Ovary (tissue), 9 donors: Measurements from ENCODE around the gene BRWD1. TPM values are rescaled to one million over a fixed set of nuclear protein-coding genes. Genes with fewer than 3 reads are reported as not detected.

Source experiments
- DNase-seq, 5 donors: peaks; one replicate each; pipeline ENCODE4 v3.0.0-alpha.2; 2019 to 2020
- H3K27ac ChIP-seq, 2 donors: fragments of 200-600 bp; one replicate each; pipeline versions ENCODE4 v1.5.1 to v1.8.0; 2019 to 2022
- H3K27me3 ChIP-seq: fragments of 200-600 bp; one replicate; pipeline ENCODE4 v1.8.0; 2022
- H3K36me3 ChIP-seq: fragments of 200-600 bp; sonication (generic); one replicate; pipeline ENCODE4 v1.5.1; 2019
- H3K4me1 ChIP-seq: one replicate; pipeline ENCODE4 v1.8.1; 2013; ENCODE audit warnings: mild to moderate bottlenecking, moderate library complexity; ENCODE audit not compliant: insufficient read depth
- H3K4me3 ChIP-seq: fragments of 200-600 bp; sonication (generic); one replicate; pipeline ENCODE4 v1.5.1; 2017
- H3K9me3 ChIP-seq, 2 donors: fragments of 200-600 bp in 1 of 2; sonication (generic) in 1 of 2; one replicate each; pipeline versions ENCODE4 v1.5.1 to v1.8.1; 2013 to 2019; ENCODE audit warnings: mild to moderate bottlenecking in 1 of 2, moderate library complexity in 1 of 2
- CTCF ChIP-seq, 3 donors: fragments of 450-650 bp in 2 of 3; fragments of 200-600 bp in 1 of 3; IDR thresholded peaks; one replicate each; pipeline versions ENCODE4 v1.5.1 to v1.8.0; 2016 to 2022; ENCODE audit warnings: antibody characterized with exemption in 3 of 3, mild to moderate bottlenecking in 1 of 3
- EP300 ChIP-seq: sonication (generic); formaldehyde crosslinking; IDR thresholded peaks from one replicate; pipeline ENCODE4 v1.6.1; 2017; ENCODE audit warnings: antibody characterized with exemption
- POLR2A ChIP-seq: fragments of 450-650 bp; IDR thresholded peaks from one replicate; pipeline ENCODE4 v1.6.1; 2017; ENCODE audit warnings: antibody characterized with exemption, mild to moderate bottlenecking, moderate library complexity
- WGBS, 3 donors: extraction: QIAGEN DNeasy Blood & Tissue Kit in 1 of 3; methylation state at CpG; one replicate each; pipeline versions ENCODE4 v1.1.5 to v1.1.7; 2013 to 2017; 5-methylcytosine and 5-hydroxymethylcytosine counted together
- intact Hi-C, 4 donors: fragments of 100-400 bp; cut with DNase I; formaldehyde crosslinking; loops; one replicate each; pipeline versions ENCODE4 v1.11.0 to v1.15.1; 2022 to 2023
- polyA plus RNA-seq, 2 donors: library from polyadenylated mRNA; stranded (reverse); fragments of 200-250 nt in 1 of 2; fragments of 350-450 nt in 1 of 2; fragmentation: Illumina TruSeq in 1 of 2; extraction: RNeasy Lipid Tissue Mini Kit (QIAGEN cat#74804) in 1 of 2; gene quantifications; one replicate each; pipeline ENCODE4 v1.2.3, GENCODE V29; 2013 to 2014
- total RNA-seq, 7 donors: library from RNA; depleted of rRNA in 2 of 7; stranded (reverse); fragments of >200 nt in 2 of 7; fragmentation: NEBNext Ultra II Directional in 3 of 7; extraction: Animal tissue kit (Norgen Biotek cat#: 25700) in 3 of 7; gene quantifications; one replicate each; pipeline versions ENCODE4 v1.1.0 to v1.2.4, GENCODE V29; 2016 to 2023
- donor health status: DM: no; HTN: no; CAD: no; lungs with moderate emphysema.
- donor health status: DM: no; HTN: no; CAD: no.
- donor health status: Bipolar disorder and iron deficiency.
- donor health status: DM: yes; HTN: yes; CAD: no.
- donor health status: DM: no; HTN: no; CAD: no.
- donor health status: DM: yes; HTN: yes; CAD: no.

BRWD1 gene
- total and polyA plus RNA-seq, 9 donors = 15.7 to 73.0 (median 49.6) TPM

- no peak overlapping the region for H3K27ac ChIP-seq
- DNase-seq = no peak
These were observed 157.9 kb downstream of the BRWD1 start for GRCh38 chr21:39155578-39155977.

GRCh38 chr21:39153842-39154241 is 159.6 kb downstream of the BRWD1 start:
- WGBS, 3 donors = 88 to 98% (median 93%) methylated on average over 2 of the region's 2 CpGs
- no peaks in the 10 kb centered on the region for H3K27me3 ChIP-seq
- no peak overlapping the region for H3K27ac ChIP-seq
- H3K9me3 ChIP-seq = no peaks in the 10 kb centered on the region
- no peaks in the 10 kb centered on the region for H3K36me3 ChIP-seq
- DNase-seq = no peak
- intact Hi-C loops = no loop called here
- H3K4me1 ChIP-seq = no peaks in the 10 kb centered on the region
- H3K4me3 ChIP-seq = no peak overlapping the region
- TF ChIP-seq POLR2A (no peak), CTCF (IDR thresholded peaks at IDR 0.05) (no peak), EP300 (no peak)

More at GRCh38 chr21:39155578-39155977, 157.9 kb downstream of the BRWD1 start:
- 88 to 92% (median 90%) methylated on average over 2 of the region's 2 CpGs for WGBS, 3 donors
- intact Hi-C loops = no loop called here
- Histone ChIP-seq H3K36me3 (no peaks in the 10 kb centered on the region), H3K9me3 (no peaks in the 10 kb centered on the region), H3K27me3 (no peaks in the 10 kb centered on the region), H3K4me1 (no peaks in the 10 kb centered on the region), H3K4me3 (no peak overlapping the region)
- TF ChIP-seq CTCF (IDR thresholded peaks at IDR 0.05) = no peak
- no peak for TF ChIP-seq POLR2A
- TF ChIP-seq EP300 = no peak

- intact Hi-C loops = no loop called here
- DNase-seq = no peak
- Histone ChIP-seq H3K4me1 (no peaks in the 10 kb centered on the region), H3K27me3 (no peaks in the 10 kb centered on the region), H3K4me3 (no peak overlapping the region), H3K9me3 (no peaks in the 10 kb centered on the region), H3K36me3 (no peaks in the 10 kb centered on the region), H3K27ac (no peak overlapping the region)
- no peak for TF ChIP-seq EP300
- TF ChIP-seq CTCF (IDR thresholded peaks at IDR 0.05) = no peak
- no peak for TF ChIP-seq POLR2A
- WGBS, 3 donors = 93 to 95% (median 95%) methylated on average over 2 of the region's 2 CpGs
These were observed 160.1 kb downstream of the BRWD1 start for GRCh38 chr21:39153373-39153772.

GRCh38 chr21:39152271-39152670 is 161.2 kb downstream of the BRWD1 start:
- H3K27me3 ChIP-seq = no peaks in the 10 kb centered on the region
- no peak overlapping the region for H3K4me3 ChIP-seq
- H3K4me1 ChIP-seq = no peaks in the 10 kb centered on the region
- no peaks in the 10 kb centered on the region for H3K9me3 ChIP-seq
- DNase-seq = no peak
- no peak overlapping the region for H3K27ac ChIP-seq
- 84 to 94% (median 92%) methylated on average over 2 of the region's 2 CpGs for WGBS, 3 donors
- TF ChIP-seq CTCF (IDR thresholded peaks at IDR 0.05) (no peak), POLR2A (no peak)
- H3K36me3 ChIP-seq = no peaks in the 10 kb centered on the region
- intact Hi-C loops = no loop called here

GRCh38 chr21:39150877-39151276 is 162.6 kb downstream of the BRWD1 start:
- TF ChIP-seq POLR2A = no peak
- TF ChIP-seq EP300 = no peak
- no peak for TF ChIP-seq CTCF (IDR thresholded peaks at IDR 0.05)
- intact Hi-C loops = no loop called here

More at GRCh38 chr21:39150877-39151276, 162.6 kb downstream of the BRWD1 start:
- H3K27me3 ChIP-seq = no peaks in the 10 kb centered on the region
- DNase-seq = no peak
- no peak overlapping the region for H3K27ac ChIP-seq
- no peaks in the 10 kb centered on the region for H3K4me1 ChIP-seq
- H3K9me3 ChIP-seq = no peaks in the 10 kb centered on the region
- no peak overlapping the region for H3K4me3 ChIP-seq
- no peaks in the 10 kb centered on the region for H3K36me3 ChIP-seq
